GM19035 (cell line): ENCODE results near the gene SDR42E2.
"Not testable (repeated sequence)": the region's sequence is repeated elsewhere in the genome, so short reads cannot be mapped to it uniquely, and the experiment has no call there.

ENCODE experiments used
- ATAC-seq: cut with Tn5 transposase; IDR thresholded peaks from one replicate; pipeline ENCODE4 v1.9.1; 2021; ENCODE audit not compliant: unreplicated experiment

SDR42E2 gene

DNA sequence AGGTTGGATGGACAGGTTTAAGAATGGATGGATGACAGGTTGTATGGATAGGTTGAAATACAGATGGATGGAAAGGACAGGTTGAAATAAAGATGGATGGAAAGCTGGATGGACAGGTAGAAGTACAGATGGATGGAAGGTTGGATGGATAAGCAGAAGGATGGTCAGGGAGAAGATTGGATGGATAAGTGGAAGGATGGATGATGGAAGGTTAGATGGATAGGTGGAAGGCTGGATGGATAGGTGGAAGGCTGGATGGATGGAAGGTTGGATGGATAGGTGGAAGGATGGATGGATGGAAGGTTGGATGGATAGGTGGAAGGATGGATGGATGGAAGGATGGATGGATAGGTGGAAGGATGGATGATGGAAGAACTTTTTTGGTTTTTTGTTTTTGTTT, 905 bp upstream of the SDR42E2 start:
- no peak for ATAC-seq

DNA sequence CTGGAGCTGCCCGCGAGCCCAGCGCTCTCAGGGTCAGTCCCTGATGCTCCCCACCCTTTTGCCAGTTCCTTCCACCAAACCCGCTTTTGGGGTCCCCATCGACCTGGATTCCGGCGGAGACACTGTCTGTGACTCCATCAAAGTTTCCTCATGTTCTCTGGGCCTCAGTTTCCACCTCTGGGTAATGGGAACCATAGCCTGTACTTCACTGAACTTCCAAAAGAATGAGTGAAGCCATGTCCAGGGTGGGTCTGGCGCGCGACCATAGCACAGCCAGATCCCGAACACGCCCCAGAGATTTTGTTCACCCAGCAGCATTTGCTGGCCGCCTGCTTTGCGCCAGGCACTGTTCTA, 327 bp downstream of the SDR42E2 start:
- no peak for ATAC-seq

DNA sequence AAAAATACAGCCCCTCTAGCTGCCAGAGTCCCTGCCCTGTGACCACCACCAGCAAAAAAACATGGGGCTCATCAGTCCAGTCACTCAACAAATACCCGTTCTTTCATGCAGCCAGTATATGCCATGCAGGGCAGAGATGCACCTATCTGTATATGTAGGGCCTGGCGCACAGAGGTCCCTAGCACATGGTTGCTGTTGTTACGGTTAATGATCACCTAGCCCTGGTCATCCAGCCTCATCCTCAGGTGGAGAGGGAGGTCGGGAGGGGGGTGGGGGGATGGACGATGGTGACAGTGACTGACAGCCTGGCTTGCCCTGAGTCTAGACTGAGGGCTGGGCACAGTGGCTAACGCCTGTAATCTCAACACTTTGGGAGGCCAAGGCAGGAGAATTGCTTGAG, 1.5 kb downstream of the SDR42E2 start:
- ATAC-seq, result no peak

DNA sequence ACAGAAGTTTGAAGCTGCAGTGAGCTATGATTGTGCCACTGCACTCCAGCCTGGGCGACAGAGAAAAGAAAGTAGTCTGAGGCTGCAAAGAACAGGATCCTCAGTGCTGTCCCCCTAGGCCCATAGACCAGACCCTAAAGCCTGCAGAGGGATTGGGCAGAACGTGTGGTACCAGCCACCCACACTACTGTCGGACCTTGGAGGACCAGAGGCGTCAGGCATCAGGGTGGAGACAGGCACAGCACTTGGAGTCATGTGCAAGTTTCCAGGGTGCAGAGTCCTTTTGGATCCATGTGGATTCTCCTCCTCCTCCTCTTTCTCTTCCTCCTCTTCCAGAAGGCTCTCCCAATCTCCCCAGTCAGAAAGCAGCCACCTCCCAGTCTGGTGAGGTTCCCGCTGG, 2.2 kb downstream of the SDR42E2 start:
- no peak for ATAC-seq

DNA sequence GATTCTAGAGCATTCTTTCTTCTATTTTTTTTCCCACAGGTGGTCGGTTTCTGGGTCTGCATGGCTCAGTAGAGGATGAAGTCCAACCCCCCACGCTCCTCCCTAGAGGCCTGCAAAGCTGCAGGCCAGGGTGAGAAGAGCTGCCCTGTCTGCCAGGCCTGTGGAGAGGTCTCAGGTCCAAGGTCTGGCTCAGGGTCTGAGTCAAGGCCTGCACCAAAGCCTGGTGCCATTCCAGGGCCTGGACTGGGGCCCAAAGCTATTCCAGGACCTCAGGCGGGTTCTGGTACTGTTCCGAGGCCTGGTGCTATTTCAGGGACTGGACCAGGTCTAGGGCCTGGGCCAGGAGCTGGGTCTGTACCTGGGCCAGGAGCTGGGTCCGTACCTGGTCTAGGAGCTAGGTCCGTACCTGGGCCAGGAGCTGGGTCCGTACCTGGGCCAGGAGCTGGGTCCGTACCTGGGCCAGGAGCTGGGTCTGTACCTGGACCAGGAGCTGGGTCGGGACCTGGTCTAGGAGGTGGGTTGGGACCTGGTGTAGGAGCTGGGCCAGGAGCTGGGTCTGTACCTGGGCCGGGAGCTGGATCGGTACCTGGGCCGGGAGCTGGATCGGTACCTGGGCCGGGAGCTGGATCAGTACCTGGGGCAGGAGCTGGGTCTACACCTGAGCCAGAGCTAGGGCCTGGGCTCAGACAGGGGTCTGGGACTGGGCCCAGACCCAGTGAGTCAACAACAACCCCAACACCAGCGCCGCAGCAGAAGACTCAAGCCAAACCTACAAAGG, 3.4 kb downstream of the SDR42E2 start:
- no peak for ATAC-seq

DNA sequence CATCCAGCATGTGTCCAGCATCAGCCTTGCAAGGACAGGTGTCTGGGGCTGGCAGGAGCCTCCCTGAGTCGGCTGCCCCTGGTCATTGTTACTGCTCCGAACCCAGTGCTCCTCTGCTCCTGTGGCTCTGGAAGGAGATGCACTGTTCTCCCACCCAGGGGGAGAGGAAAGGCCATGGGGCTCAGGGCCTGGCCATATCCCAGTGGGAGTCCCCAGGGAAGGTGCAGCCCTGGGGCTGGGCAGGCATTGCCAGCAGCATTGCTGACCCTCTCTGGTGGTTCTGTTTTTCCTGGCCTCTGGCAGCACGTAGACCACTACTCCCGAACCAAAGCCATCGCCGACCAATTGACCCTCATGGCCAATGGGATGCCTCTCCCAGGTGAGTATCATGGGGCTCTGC, 9.6 kb downstream of the SDR42E2 start:
- ATAC-seq, result no peak

DNA sequence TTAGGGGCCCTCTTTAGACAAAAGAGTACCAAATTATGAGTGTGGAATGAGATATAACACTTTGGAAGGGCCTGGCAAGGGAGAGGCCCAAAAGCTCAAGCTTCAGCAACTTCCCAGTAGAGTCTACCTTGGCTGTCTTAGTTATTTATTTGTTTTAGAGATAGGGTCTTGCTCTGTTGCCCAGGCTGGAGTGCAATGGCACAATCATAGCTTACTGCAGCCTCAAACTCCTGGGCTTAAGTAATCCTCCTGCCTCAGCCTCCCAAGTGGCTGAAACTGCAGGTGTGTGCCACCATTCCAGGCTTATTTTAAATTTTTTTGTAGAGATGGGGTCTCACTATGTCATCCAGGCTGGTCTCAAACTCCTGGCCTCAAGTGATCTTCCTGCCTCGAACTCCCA, 10.3 kb downstream of the SDR42E2 start:
- ATAC-seq, result not testable (repeated sequence)

DNA sequence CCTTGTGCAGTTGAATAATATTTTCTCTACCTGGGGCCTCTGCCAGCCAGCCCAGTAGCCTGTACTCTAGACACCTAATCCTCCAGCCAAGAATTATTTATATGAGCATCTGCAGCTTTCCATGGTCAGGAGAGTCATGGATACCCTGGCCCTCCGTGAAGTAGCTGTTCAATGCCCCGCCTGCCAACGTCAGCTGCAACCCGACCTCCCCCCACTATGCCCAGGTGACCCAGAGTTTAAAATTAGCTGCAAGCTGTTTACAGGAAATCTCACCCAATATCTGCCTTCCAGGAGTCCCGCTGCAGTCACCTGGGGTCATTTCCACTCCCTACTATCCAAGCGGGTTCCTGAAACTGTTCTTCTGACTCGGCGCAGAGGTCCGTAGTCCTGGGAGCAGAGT, 12.3 kb downstream of the SDR42E2 start:
- ATAC-seq, result no peak

DNA sequence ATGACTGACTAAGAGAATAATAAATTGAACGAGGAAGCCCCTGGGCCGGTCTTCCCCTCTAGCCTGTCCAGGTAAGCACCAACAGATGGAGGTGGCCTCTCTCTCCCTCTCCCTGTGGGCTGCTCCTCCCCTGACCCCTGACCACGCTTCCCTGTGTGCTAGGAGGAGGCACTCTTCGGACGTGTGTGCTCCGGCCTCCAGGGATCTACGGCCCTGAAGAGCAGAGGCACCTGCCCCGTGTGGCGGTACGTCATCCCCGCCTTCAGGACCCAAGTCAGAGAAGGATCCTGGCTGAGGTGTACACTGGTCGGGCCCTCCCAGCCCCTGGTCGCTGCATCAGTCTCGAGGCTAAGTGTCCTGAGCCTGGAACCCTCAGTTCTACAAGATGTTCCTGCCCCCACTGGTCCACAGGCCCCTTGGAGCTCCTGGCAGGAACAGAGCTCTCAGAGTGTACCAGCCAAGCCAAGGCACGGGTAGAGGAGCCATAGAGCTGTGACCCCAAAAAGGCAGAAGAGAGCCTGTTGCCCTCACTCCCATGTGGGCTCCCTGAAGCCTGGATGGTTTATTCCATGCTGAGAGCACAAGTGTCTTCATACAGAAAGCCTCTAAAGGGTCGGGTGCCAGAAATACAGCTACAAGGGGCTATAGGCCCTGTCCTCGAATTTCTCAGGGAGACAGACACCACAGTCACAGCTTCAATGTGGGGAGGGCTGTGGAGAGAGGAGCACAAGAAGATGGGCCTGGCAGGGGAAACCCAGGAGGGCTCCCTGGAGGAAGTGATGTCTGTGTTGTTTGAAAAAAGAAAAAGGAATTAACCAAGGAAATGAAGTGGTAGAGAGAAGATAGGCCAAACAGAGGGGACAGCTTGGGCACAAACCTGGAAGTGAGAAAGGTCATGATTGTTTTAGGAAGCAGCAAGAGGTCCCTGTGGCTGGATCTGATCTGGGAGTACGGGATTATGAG, 15.9 kb downstream of the SDR42E2 start:
- no peak for ATAC-seq

DNA sequence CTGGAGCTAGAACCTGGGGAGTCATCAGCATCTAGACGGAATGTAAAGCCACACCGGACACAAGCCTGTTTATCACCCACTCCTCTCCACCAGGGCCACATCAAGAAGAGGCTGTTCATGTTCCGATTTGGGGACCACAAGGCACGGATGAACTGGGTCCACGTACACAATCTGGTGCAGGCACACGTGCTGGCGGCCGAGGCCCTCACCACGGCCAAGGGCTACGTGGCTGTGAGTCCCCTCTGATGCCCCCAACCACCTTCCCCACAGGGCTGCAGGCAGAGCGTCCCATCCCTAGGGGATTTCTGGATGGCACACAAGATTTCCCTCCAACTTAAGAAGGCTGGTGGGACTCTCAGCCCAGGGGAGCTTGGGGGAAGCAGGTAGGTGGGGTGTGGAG, 19.1 kb downstream of the SDR42E2 start:
- no peak for ATAC-seq

DNA sequence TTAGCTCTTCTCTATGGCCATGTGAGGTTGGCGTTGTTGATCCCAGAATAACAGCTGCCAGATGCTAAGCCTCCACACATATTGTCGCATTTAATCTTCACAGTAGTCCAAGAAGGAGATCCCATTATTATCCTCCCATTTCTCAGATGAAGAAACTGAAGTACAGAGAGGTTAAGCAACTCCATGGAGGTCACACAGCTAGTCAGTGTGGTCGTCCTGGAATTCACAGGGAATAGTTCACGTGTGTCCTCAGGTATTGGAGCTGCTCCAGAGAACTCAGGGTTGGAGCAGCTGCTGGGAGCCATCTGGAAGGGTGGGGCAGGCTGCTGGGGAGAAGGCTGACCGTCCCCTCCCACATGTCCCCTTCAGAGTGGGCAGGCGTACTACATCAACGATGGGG, 19.5 kb downstream of the SDR42E2 start:
- ATAC-seq, result no peak

DNA sequence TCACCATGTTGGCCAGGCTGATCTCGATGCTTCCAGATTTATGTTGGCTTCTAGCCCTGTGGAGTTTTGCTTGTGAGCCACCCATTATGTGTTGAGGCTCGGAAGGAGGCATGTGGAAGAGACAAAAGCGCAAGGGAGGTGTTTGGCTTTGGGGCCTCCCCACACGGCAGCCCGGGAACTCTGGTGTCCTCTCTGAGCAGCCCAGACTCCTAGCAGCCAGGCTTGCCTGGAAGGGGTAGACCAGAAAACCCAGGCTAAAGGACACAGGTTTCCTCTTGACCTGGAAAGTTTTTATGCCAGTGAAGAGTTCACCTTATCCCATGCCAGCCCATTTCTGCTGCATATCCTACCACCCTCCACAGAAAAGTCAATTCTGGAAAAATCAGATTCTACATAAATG, 21.0 kb downstream of the SDR42E2 start:
- ATAC-seq, result no peak

DNA sequence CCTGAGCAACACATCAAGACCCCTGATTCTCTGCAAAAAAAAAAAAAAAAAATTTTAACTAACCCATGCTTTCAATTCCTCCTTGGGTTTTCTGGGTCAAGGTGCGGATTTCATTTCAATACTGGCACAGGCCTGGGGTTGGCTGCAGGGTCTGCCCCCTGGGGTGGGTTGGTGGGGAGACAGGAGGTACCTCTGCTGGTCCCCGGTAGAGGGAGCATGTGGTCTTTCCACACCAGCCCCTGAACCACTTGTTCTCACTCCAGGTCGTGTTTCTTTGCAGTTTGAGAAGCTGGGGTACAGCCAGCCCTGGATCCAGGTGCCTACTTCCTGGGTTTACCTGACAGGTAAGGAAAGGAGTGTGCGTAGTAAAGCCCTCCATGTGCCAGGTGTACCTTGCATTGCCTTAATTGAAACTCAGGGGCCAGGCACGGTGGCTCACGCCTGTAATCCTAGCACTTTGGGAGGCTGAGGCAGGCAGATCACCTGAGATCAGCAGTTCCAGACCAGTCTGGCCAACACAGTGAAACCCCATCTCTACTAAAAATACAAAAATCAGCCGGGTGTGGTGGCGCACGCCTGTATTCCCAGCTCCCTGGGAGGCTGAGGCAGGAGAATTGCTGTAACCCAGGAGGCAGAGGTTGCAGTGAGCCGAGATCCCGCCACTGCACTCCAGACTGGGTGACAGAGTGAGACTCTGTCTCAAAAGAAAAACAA, 21.8 kb downstream of the SDR42E2 start:
- no peak for ATAC-seq

DNA sequence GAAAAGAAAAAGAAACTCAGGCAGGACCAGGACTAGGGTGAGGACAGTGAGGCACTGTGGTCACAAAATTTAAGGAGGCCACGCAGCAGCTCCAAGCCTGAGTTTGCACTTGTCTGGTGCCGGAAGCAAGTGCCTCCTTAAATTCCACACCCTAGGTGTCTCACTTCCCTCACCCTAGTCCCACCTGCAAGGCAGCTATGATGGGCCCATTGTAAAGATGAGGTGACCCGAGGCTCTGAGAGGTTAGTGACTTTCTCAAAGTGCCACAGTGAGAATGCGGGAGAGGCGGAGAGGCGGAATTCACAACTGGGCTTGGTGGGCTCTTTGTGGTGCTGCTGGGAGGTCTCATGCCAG, 22.3 kb downstream of the SDR42E2 start:
- no peak for ATAC-seq

DNA sequence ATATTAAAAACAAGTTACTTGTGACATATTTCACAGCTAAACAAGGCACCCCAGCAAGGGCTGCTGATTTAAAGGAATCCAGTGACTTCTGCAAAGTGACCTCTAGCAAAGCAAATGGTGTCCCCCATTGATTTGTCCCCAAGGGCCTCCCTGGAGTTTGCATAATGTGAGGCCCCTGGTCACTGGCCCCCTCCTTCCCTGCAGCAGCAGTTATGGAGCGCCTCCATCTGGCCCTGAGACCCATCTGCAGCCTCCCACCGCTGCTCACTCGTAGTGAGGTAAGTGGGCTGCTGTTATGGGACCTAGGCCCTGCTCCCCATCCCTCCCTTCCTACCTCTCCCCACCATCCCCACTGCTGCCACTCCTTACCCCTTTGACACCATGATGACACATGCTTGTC, 24.2 kb downstream of the SDR42E2 start:
- no peak for ATAC-seq

DNA sequence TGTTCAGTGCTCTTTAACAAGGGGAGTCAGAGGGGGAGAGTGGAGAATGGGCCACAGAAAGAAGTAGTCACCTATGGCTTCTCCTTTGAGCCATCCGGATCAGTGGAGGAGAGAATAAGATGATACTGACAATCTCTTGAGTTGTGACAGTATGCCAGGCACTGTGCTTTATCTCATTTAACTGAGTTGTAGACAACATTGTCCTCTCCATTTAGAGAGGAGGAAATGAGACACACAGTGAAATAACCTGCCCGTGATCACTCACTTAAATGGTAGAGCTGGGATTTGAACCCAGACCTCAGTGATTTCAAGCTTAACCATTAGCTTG, 25.9 kb downstream of the SDR42E2 start:
- ATAC-seq, result no peak

DNA sequence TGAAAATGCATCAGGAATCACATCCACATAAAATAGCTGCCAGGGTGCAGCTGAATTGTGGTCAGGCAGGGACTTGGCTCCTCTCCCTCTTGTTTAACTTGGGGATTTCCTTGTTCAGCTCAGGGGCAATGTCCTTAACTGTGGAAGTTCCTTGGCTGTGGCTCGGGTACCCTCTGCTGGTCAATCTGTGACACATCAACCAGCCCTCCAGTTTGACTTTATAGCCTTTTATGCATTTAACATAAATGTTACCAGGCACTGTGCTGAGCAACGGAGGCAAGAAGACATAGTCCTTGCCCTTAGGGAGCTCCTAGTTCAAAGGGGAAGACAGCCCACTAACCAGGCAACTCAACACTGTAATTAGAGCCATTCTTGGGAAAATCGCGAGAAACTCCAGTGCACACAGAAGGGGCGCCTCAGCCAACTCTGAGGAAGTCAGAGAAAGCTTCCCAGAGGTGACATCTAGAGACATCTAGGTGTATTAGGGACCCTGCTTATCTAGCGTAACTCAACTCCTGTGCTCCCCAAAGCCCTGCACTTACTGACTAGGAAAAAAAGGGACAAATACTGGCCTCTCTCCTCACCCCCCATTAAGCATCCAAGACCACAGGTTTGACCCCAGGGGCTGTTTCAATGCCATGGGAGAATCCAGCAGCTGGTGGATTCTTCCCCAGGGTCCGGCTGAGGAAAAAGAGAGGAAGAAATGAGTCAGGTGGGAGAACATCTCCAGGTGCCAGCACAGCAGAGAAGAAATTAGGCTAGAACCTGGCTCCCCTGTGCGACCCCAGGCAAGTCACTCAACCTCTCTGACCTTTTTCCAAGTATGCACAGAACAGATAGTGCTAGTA, 26.5 kb downstream of the SDR42E2 start:
- ATAC-seq, result no peak

DNA sequence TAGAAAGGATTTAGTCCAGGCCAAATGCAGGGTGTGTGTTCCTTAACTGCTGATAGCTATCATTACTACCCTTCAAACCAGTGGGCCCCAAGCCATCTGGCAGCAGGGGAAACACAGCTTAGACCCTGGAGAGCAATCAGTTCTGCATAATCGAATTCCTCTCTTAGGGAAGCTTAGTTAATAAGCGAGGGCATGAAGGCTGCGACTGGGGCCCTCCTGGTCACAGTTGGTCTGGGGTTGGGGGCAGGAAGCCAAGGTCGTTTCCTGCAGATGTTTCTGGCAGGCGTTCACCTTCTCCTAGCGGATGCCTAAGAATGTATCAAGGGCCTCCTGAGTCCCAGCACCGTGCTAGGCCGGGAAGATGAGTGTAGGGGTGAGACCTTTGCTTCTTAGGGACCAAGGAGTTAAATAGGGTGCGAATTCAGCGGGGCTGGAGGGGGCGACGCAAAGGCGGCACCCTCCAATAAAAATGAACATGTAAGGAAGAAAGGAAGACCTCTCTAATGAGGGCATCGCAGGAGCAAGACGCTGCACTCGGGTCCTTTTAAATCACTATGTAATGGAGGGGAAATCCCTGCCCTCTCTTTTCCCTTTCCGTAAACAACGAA, 27.3 kb downstream of the SDR42E2 start:
- ATAC-seq, result no peak

DNA sequence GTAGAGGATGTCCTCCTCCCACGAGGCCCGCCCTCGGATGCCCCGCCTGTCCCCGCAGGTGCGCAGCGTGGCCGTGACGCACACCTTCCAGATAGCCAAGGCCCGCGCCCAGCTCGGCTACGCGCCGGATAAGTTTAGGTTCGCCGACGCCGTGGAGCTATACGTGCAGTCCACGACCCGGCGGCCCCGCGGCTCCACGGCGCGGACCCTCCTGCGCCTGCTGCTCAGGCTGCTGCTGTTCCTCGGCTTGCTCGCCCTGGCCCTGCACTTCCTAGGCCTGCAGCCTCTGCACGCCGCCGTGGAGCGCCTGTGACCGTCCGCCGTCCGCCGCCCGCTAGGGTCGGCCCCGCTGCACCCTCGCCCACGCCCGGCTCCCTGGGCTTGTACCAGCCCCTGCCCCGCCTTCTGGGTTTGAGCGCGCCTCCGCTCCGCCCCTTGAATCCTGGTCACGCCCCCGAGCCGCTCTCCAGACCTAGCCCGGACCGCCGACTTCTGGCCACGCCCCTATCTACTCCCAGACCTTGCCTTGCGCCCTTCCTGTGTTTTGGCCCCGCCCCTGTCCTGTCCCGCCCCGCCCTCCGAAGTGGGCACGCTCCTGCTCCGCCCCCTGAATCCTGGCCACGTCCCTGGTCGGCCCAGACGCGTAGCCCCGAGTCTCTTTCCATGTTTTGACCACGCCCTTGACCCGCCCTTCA, 27.9 kb downstream of the SDR42E2 start:
- ATAC-seq, result peak; percentile 66
